ENCODE results near the gene LGMN. TPM values are rescaled to one million over a fixed set of nuclear protein-coding genes. Genes with fewer than 3 reads are reported as not detected.
A peak's percentile ranks its signal among the peaks of the same experiment; 100 is the strongest.

Gene LGMN
- total and polyA plus RNA-seq, 2 of the 13 experiments (the other 11 are each of a cell fraction or from before 2014, with no cell fraction given): 28.9 to 76.4 TPM

- no peak for TF ChIP-seq ZBTB43 (CRISPR knock-in tag; conservative IDR thresholded peaks at IDR 0.05)
Observed at GRCh38 chr14:92683041-92683440, 65.4 kb downstream of the LGMN start (continued).

GRCh38 chr14:92680781-92681650, 67.4 kb downstream of the LGMN start:
- Histone ChIP-seq H3K4me1 (ENCODE audit: insufficient read depth, low read length) (no peaks in the 10 kb centered on the region), H3K9me3 (ENCODE audit: low read length) (no peaks in the 10 kb centered on the region), H3K27ac (ENCODE audit: extremely low read length, insufficient read depth, low read length) (no peak overlapping the region), H3K4me3 (replicated peaks in 1 of 3; ENCODE audit: insufficient read depth in 1 of 3, low read depth in 2 of 3, low read length in 3 of 3) (no peak overlapping the region), H2AFZ (ENCODE audit: low read length) (no peak overlapping the region), H3K9ac (ENCODE audit: insufficient read depth, low read depth, low read length) (no peak overlapping the region), H4K20me1 (ENCODE audit: insufficient read depth, low read length) (0 out of 2 replicates have a peak, but pooled peaks cover 2% of the 10 kb centered on the region), H3K36me3 (replicated peaks in 1 of 2; ENCODE audit: control insufficient read depth in 1 of 2, insufficient read depth in 2 of 2, low read length in 2 of 2) (peaks cover 11 to 23% of the 10 kb centered on the region in 2 experiments; a peak in 4 of 5 replicates), H3K4me2 (ENCODE audit: low read depth, low read length) (no peak overlapping the region), H3K27me3 (ENCODE audit: control insufficient read depth in 1 of 2, insufficient read depth in 2 of 2, low read length in 2 of 2) (no peaks in the 10 kb centered on the region), H3K79me2 (ENCODE audit: insufficient read depth, low read length) (no peaks in the 10 kb centered on the region)
- in situ Hi-C loops (cut with HindIII; ENCODE audit: extremely low pct_ligation_motif_present, low pct_unique_long_range_greater_than_20kb) (no loop called here), intact Hi-C loops (cut with micrococcal nuclease; ENCODE audit: unreplicated experiment) (no loop called here)
- BruUV-seq (replicated peaks): no TSS peak
- WGBS (ENCODE audit: low lambda C conversion rate): 81% methylated on average over 6 of the region's 13 CpGs
- ChIA-PET POLR2A (no interaction called here), CTCF (ENCODE audit: low intra/inter-chr PET ratio, low total read pairs) (no interaction called here)
- FAIRE-seq: no peak
- peak; percentile 40 for DNase-seq (ENCODE audit: low spot score)
- ATAC-seq: peak; percentile 88
- TF ChIP-seq SALL2 (CRISPR knock-in tag; IDR thresholded peaks at IDR 0.05) (no peak), HES4 (CRISPR knock-in tag; IDR thresholded peaks at IDR 0.05; ENCODE audit: borderline replicate concordance) (no peak), ZNF576 (CRISPR knock-in tag; IDR thresholded peaks at IDR 0.05) (no peak), STAG1 (CRISPR knock-in tag; IDR thresholded peaks at IDR 0.05) (peak; percentile 81), ZNF7 (CRISPR knock-in tag; IDR thresholded peaks at IDR 0.05) (no peak), SALL1 (CRISPR knock-in tag; IDR thresholded peaks at IDR 0.05) (0 out of 2 replicates have a peak, but pooled peaks have one; percentile 16), XRCC5 (optimal IDR thresholded peaks at IDR 0.05; ENCODE audit: low read length) (peak; percentile 57), SATB2 (CRISPR knock-in tag; IDR thresholded peaks at IDR 0.05) (no peak), ZFYVE20 (CRISPR knock-in tag; IDR thresholded peaks at IDR 0.05; ENCODE audit: borderline replicate concordance, low read depth) (no peak), CREM (IDR thresholded peaks at IDR 0.05) (no peak), CREM (CRISPR knock-in tag; IDR thresholded peaks at IDR 0.05) (no peak), ETS1 (CRISPR knock-in tag; IDR thresholded peaks at IDR 0.05) (no peak), ZFP90 (CRISPR knock-in tag; IDR thresholded peaks at IDR 0.05; ENCODE audit: borderline replicate concordance) (no peak), ZSCAN9 (CRISPR knock-in tag; IDR thresholded peaks at IDR 0.05; ENCODE audit: borderline replicate concordance) (no peak), SKI (IDR thresholded peaks at IDR 0.05; ENCODE audit: partially characterized antibody) (no peak), KDM2A (CRISPR knock-in tag; IDR thresholded peaks at IDR 0.05; ENCODE audit: borderline replicate concordance, low read depth) (peak; percentile 29; the same call in 1 of the 2 replicates), DMTF1 (CRISPR knock-in tag; IDR thresholded peaks at IDR 0.05) (no peak), SMC3 (IDR thresholded peaks at IDR 0.05; ENCODE audit: low read length) (peak; percentile 54)
